ENCODE data around the gene OBSCN.

OBSCN gene, protein sequence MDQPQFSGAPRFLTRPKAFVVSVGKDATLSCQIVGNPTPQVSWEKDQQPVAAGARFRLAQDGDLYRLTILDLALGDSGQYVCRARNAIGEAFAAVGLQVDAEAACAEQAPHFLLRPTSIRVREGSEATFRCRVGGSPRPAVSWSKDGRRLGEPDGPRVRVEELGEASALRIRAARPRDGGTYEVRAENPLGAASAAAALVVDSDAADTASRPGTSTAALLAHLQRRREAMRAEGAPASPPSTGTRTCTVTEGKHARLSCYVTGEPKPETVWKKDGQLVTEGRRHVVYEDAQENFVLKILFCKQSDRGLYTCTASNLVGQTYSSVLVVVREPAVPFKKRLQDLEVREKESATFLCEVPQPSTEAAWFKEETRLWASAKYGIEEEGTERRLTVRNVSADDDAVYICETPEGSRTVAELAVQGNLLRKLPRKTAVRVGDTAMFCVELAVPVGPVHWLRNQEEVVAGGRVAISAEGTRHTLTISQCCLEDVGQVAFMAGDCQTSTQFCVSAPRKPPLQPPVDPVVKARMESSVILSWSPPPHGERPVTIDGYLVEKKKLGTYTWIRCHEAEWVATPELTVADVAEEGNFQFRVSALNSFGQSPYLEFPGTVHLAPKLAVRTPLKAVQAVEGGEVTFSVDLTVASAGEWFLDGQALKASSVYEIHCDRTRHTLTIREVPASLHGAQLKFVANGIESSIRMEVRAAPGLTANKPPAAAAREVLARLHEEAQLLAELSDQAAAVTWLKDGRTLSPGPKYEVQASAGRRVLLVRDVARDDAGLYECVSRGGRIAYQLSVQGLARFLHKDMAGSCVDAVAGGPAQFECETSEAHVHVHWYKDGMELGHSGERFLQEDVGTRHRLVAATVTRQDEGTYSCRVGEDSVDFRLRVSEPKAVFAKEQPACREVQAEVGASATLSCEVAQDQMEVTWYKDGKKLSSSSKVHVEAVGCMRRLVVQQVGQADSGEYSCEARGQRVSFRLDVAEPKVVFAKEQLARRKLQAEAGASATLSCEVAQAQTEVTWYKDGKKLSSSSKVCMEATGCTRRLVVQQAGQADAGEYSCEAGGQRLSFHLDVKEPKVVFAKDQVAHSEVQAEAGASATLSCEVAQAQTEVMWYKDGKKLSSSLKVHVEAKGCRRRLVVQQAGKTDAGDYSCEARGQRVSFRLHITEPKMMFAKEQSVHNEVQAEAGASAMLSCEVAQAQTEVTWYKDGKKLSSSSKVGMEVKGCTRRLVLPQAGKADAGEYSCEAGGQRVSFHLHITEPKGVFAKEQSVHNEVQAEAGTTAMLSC (N-terminal part only)

DNA sequence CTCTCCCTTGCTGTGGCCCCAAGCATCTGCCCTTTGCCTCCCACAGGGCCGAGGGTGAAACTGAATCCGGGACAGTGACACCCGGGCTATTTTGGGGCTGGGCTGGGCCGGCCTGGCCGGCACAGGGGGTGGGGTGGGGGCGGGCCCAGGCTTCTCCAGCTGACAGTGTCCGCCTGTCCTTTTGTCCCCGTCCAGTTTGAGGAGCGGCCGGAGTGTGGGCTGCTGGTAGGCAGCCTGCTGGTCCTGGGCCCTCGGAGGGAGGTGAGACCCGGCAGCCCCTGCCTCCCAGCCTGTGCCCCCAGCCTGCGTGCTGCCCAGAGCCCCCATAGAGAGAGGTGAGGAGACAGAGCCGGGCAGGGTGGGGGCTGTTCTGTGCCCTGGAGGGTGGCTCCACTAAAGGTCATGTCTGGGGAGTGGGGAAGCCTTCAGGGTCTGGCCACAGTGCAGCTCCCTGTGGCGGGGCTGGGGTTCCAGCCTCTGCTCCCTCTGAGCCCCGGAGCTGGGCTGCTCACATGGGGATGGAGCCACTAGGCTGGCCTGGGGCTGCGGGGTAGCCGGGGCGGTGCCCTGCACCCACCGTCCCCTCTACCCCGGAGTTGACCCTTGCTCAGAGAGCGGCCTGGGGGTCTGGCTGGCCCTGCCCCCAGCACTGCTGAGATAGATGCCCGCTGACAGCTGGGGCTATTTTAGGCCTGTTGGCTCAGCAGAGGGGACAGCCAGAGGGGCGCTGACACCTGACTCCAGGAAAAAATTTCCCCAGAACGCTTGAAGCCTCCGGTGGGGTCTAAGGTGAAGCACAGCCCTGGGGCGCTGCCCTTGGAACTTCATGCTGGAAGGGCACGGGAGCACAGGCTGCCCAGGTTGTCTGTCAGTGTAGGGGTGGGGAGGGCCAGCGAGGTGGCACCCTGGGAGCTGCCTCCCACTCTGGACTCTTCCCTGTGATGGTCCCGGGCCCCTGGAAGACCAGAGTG lies at the start of gene OBSCN:
TSS of gene OBSCN (plus strand) at position 194 of the 971 bp plus-strand sequence. CDS start 3,740 bp downstream, outside the sequence.
- Mint-ChIP-seq H3K27ac (no peak within 1 kb of the TSS), H3K4me1 (ENCODE audit: low read depth) (no peaks in the 10 kb centered on the region), H3K9me3 (no peaks in the 10 kb centered on the region), H3K4me3 (no peak within 1 kb of the TSS), H3K36me3 (ENCODE audit: low read depth) (no peaks in the 10 kb centered on the region), H3K27me3 (ENCODE audit: low read depth) (peaks cover 4% of the 10 kb centered on the region)

GRCh38 chr1:228158151-228159007 lies 49.5 kb upstream of the OBSCN start:
- Mint-ChIP-seq H3K27ac (no peak overlapping the region), H3K4me1 (ENCODE audit: low read depth) (peaks cover 2% of the 10 kb centered on the region), H3K4me3 (no peak overlapping the region), H3K9me3 (no peaks in the 10 kb centered on the region), H3K36me3 (ENCODE audit: low read depth) (no peaks in the 10 kb centered on the region), H3K27me3 (ENCODE audit: low read depth) (no peaks in the 10 kb centered on the region)

- Mint-ChIP-seq H3K9me3 (no peaks in the 10 kb centered on the region), H3K27ac (no peak overlapping the region), H3K4me1 (ENCODE audit: low read depth) (peaks cover 4% of the 10 kb centered on the region), H3K36me3 (ENCODE audit: low read depth) (no peaks in the 10 kb centered on the region), H3K4me3 (no peak overlapping the region), H3K27me3 (ENCODE audit: low read depth) (no peaks in the 10 kb centered on the region)
Observed at GRCh38 chr1:228159008-228159665, 48.7 kb upstream of the OBSCN start.

DNA sequence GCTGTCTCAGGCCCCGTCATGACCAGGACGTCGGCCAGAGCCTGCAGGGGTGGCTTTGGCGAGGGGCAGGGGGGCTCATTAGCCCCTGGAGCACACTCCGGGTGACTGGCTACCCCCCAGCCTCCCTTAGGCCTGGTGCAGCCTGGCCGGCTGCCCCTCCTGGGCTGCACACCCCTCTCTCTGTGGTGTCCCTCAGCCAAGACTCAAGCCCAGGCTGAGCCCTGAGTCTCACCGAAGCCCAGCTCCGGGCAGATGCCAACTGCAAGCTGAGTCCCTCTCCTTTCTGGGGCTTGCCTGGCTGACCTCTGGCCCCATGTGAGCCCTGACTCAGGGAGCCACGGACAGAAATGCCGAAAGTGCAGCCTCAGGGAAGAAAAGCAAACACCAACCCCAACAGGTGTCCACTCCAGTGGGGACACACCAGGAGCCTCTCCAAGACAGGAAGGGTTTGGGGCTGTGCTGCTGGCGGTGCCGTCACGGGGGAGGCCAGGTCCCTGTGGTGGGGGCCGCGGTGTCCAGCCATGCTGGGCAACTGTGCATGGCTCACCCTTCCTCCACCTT lies 47.6 kb upstream of the OBSCN start:
- Mint-ChIP-seq H3K36me3 (ENCODE audit: low read depth) (no peaks in the 10 kb centered on the region), H3K4me3 (no peak overlapping the region), H3K27me3 (ENCODE audit: low read depth) (no peaks in the 10 kb centered on the region), H3K9me3 (no peaks in the 10 kb centered on the region), H3K4me1 (ENCODE audit: low read depth) (peaks cover 8% of the 10 kb centered on the region), H3K27ac (no peak overlapping the region)

GRCh38 chr1:228161362-228161761 lies 46.5 kb upstream of the OBSCN start:
- no peak overlapping the region for H3K4me3 Mint-ChIP-seq
- no peaks in the 10 kb centered on the region for H3K9me3 Mint-ChIP-seq
- no peaks in the 10 kb centered on the region for H3K36me3 Mint-ChIP-seq (ENCODE audit: low read depth)
- H3K27ac Mint-ChIP-seq, result no peak overlapping the region
- H3K27me3 Mint-ChIP-seq (ENCODE audit: low read depth), result no peaks in the 10 kb centered on the region
- peaks cover 8% of the 10 kb centered on the region for H3K4me1 Mint-ChIP-seq (ENCODE audit: low read depth)

DNA sequence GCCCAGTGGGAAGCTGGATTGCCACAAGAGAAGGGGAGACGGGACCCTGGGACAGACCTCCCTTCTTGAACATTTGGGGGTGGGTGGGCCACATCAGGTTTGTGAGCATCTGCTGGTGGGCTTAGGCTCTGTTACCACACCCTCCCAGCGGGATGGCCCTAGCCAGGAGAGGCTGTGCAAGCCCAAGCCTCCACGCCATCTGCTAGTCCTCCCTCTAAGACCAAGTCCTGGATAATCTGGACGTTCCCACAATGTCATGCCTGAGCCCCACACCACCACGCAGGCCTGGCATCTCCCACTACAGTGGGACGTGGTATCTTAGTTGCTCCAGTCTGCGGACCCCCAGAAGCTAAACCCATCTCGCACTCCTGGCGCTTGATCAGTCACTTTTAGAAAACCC lies 46.0 kb upstream of the OBSCN start:
- Mint-ChIP-seq H3K4me1 (ENCODE audit: low read depth) (peaks cover 13% of the 10 kb centered on the region), H3K9me3 (no peaks in the 10 kb centered on the region), H3K27me3 (ENCODE audit: low read depth) (no peaks in the 10 kb centered on the region), H3K36me3 (ENCODE audit: low read depth) (no peaks in the 10 kb centered on the region), H3K27ac (no peak overlapping the region), H3K4me3 (no peak overlapping the region)

DNA sequence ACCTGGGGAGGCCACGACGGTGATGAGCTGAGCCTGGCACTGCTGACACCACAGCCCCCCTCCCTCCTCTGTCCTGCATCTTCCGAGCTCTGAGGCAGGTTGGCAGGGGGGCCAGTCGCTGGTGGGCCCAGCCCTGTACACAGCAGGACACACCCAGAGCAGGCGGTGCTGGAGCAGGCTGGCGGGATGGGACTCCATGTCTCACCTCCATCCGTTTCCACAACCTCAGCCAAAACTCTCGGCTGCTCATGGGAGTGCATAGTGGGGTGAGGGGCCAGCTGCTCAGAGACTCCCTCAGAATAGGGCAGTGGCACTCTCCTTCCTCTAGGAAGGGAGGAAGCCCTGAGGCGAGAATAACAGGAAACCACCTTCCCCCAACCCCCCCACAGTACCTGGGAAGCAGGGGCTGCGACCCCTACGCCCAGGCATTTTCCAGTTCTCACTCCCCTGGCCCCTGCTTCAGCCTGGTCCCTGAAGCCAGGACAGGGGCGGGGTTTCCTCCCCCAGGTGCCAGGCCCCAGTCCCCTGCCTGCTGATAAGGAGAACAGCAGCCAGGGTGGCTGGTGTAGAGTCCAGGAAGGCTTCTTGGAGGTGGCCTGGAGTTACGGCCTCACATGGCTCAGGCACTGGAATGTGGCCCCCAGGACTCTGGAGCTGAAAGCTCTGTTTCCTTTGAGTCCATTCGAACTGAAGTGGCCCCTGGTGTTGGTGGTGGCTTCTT lies 45.4 kb upstream of the OBSCN start:
- Mint-ChIP-seq H3K9me3 (no peaks in the 10 kb centered on the region), H3K27me3 (ENCODE audit: low read depth) (no peaks in the 10 kb centered on the region), H3K27ac (no peak overlapping the region), H3K36me3 (ENCODE audit: low read depth) (no peaks in the 10 kb centered on the region), H3K4me3 (no peak overlapping the region), H3K4me1 (ENCODE audit: low read depth) (peaks cover 14% of the 10 kb centered on the region)

GRCh38 chr1:228163007-228163753 lies 44.7 kb upstream of the OBSCN start:
- Mint-ChIP-seq H3K27me3 (ENCODE audit: low read depth) (no peaks in the 10 kb centered on the region), H3K4me3 (no peak overlapping the region), H3K27ac (no peak overlapping the region), H3K4me1 (ENCODE audit: low read depth) (peaks cover 19% of the 10 kb centered on the region), H3K9me3 (no peaks in the 10 kb centered on the region), H3K36me3 (ENCODE audit: low read depth) (no peaks in the 10 kb centered on the region)

- H3K36me3 Mint-ChIP-seq (ENCODE audit: low read depth), result no peaks in the 10 kb centered on the region
- H3K27ac Mint-ChIP-seq, result peak overlapping the region; percentile 71
- H3K4me3 Mint-ChIP-seq, result peak overlapping the region; percentile 71
- H3K4me1 Mint-ChIP-seq (ENCODE audit: low read depth), result peaks cover 19% of the 10 kb centered on the region
- no peaks in the 10 kb centered on the region for H3K9me3 Mint-ChIP-seq
- no peaks in the 10 kb centered on the region for H3K27me3 Mint-ChIP-seq (ENCODE audit: low read depth)
Observed at GRCh38 chr1:228163776-228164519, 43.9 kb upstream of the OBSCN start.

GRCh38 chr1:228164561-228165371 lies 43.1 kb upstream of the OBSCN start:
- no peaks in the 10 kb centered on the region for H3K9me3 Mint-ChIP-seq
- no peaks in the 10 kb centered on the region for H3K36me3 Mint-ChIP-seq (ENCODE audit: low read depth)
- H3K4me1 Mint-ChIP-seq (ENCODE audit: low read depth), result peaks cover 23% of the 10 kb centered on the region
- H3K27me3 Mint-ChIP-seq (ENCODE audit: low read depth), result no peaks in the 10 kb centered on the region
- H3K27ac Mint-ChIP-seq, result peak overlapping the region; percentile 97
- H3K4me3 Mint-ChIP-seq, result peak overlapping the region; percentile 93
